H1 (cell line): ENCODE data around the gene ITGA5. TPM values are rescaled to one million over a fixed set of nuclear protein-coding genes. Genes with fewer than 3 reads are reported as not detected.

Experiments used
- CHD2 ChIP-seq: IDR thresholded peaks from 2 replicates; pipeline ENCODE4 v1.6.1; 2012; ENCODE audit warnings: low read length, improper control_type of control experiment
- CREB1 ChIP-seq: IDR thresholded peaks from 2 replicates; pipeline ENCODE4 v1.6.1; 2012; ENCODE audit warnings: inconsistent platforms
- CTBP2 ChIP-seq: IDR thresholded peaks from 2 replicates; pipeline ENCODE4 v1.7.0; 2011; ENCODE audit warnings: borderline replicate concordance, mild to moderate bottlenecking, moderate library complexity, mixed read lengths, low read length; ENCODE audit not compliant: insufficient read depth, insufficient read length
- EGR1 ChIP-seq: IDR thresholded peaks from 2 replicates; pipeline ENCODE4 v1.6.1; 2011; ENCODE audit warnings: low read depth, low read length, borderline replicate concordance
- KDM1A ChIP-seq: fragments of 200-600, 300-600 bp; sonication (generic); IDR thresholded peaks from 2 replicates; pipeline ENCODE4 v1.7.1; 2016; ENCODE audit warnings: mild to moderate bottlenecking, low read length, borderline replicate concordance
- KDM5A ChIP-seq: fragments of 200-600 bp; IDR thresholded peaks from 2 replicates; pipeline ENCODE4 v1.7.1; 2012; ENCODE audit warnings: mild to moderate bottlenecking, low read length, inconsistent platforms, mixed read lengths
- MAX ChIP-seq: IDR thresholded peaks from 2 replicates; pipeline ENCODE4 v1.6.1; 2012; ENCODE audit warnings: inconsistent platforms
- NANOG ChIP-seq: IDR thresholded peaks from 2 replicates; pipeline ENCODE4 v1.6.1; 2011; ENCODE audit warnings: low read length, low read depth, mild to moderate bottlenecking, inconsistent platforms; ENCODE audit not compliant: insufficient read depth, poor library complexity, severe bottlenecking
- PHF8 ChIP-seq: fragments of 200-600 bp; sonication (generic); conservative IDR thresholded peaks from 2 replicates; pipeline ENCODE4 v1.7.1; 2012; ENCODE audit warnings: low read depth, mild to moderate bottlenecking, inconsistent platforms, low read length, moderate library complexity
- POLR2A ChIP-seq, 2 experiments: IDR thresholded peaks; 1 replicate in 1 of 2; 2 replicates in 1 of 2; pipeline ENCODE4 v1.6.1; 2011; ENCODE audit warnings: low read depth in 2 of 2, low read length in 2 of 2, mild to moderate bottlenecking in 2 of 2; ENCODE audit errors: control extremely low read depth in 1 of 2
- RFX5 ChIP-seq: IDR thresholded peaks from 2 replicates; pipeline ENCODE4 v1.6.1; 2011; ENCODE audit warnings: low read depth, low read length, improper control_type of control experiment, borderline replicate concordance
- SIN3A ChIP-seq, 2 experiments: IDR thresholded peaks in 1 of 2; conservative IDR thresholded peaks in 1 of 2; 2 replicates each; pipeline ENCODE4 v1.6.1; 2011 to 2012; ENCODE audit warnings: low read length in 2 of 2, improper control_type of control experiment in 1 of 2, low read depth in 1 of 2, mild to moderate bottlenecking in 1 of 2
- SUZ12 ChIP-seq: fragments of 200-600 bp; sonication (generic); IDR thresholded peaks from 2 replicates; pipeline ENCODE4 v1.6.1; 2012; ENCODE audit warnings: mild to moderate bottlenecking, inconsistent platforms, low read length, moderate library complexity, mixed read lengths
- TAF1 ChIP-seq: IDR thresholded peaks from 2 replicates; pipeline ENCODE4 v1.6.1; 2011; ENCODE audit warnings: mild to moderate bottlenecking, low read depth, low read length
- TAF7 ChIP-seq: optimal IDR thresholded peaks from 2 replicates; pipeline ENCODE3; 2011; ENCODE audit warnings: low read depth, mild to moderate bottlenecking, inconsistent platforms, low read length, moderate library complexity, borderline replicate concordance
- TBP ChIP-seq: IDR thresholded peaks from 2 replicates; pipeline ENCODE4 v1.6.1; 2011; ENCODE audit warnings: low read depth, low read length, improper control_type of control experiment
- polyA plus RNA-seq, 7 experiments: library from polyadenylated mRNA; depleted of rRNA in 3 of 7; stranded (reverse) in 5 of 7; unstranded in 2 of 7; fragments of >200 nt in 5 of 7; fragments of 200-250 nt in 2 of 7; gene quantifications; 1 replicate in 5 of 7; 2 replicates in 1 of 7; 4 replicates in 1 of 7; pipeline versions ENCODE4 v1.2.1 to v1.2.3, GENCODE V29; 2011 to 2013; ENCODE audit warnings: missing spikeins in 2 of 7, mixed read lengths in 2 of 7
- total RNA-seq: library from RNA; stranded (reverse); fragmentation: NEBNext Ultra II Directional; extraction: Animal tissue kit (Norgen Biotek cat#: 25700); gene quantifications from 2 replicates; pipeline ENCODE4 v1.2.1, GENCODE V29; 2021
- TF ChIP-seq, protein P1 (sequence below): IDR thresholded peaks from 2 replicates; pipeline ENCODE4 v1.6.1; 2011; ENCODE audit warnings: low read depth, mild to moderate bottlenecking, low read length; ENCODE audit not compliant: insufficient read depth

The ITGA5 gene
- total and polyA plus RNA-seq, 2 of the 8 experiments (the other 6 are each of a cell fraction or from before 2014, with no cell fraction given) = 11.6 to 19.4 TPM

GRCh38 chr12:54358945-54359761, 59.9 kb downstream of the ITGA5 start (continued):
- TF ChIP-seq SUZ12 (no peak), KDM5A (no peak), CTBP2 (peak; percentile 60), TBP (0 out of 2 replicates have a peak, but pooled peaks have one; percentile 37), CHD2 (peak; percentile 93), MAX (peak; percentile 11; the same call in 1 of the 2 replicates), CREB1 (peak; percentile 72), NANOG (peak; percentile 90), RFX5 (0 out of 2 replicates have a peak, but pooled peaks have one; percentile 30), POLR2A (IDR thresholded peaks at IDR 0.05; ENCODE audit: control extremely low read depth in 1 of 2, low read depth in 2 of 2, low read length in 2 of 2) (0 out of 3 replicates have a peak, but pooled peaks of 1 of the 2 experiments have one; percentile 8), TAF1 (peak; percentile 18; the same call in 1 of the 2 replicates), EGR1 (peak; percentile 46; the same call in 1 of the 2 replicates), TAF7 (no peak), SIN3A (conservative IDR thresholded peaks at IDR 0.05 in 1 of 2, IDR thresholded peaks at IDR 0.05 in 1 of 2; ENCODE audit: low read depth in 1 of 2, low read length in 2 of 2) (peak; percentile 85 to 96; a peak in 3 of 4 replicates), KDM1A (0 out of 2 replicates have a peak, but pooled peaks have one; percentile 37), PHF8 (no peak)
- TF ChIP-seq, protein P1, sequence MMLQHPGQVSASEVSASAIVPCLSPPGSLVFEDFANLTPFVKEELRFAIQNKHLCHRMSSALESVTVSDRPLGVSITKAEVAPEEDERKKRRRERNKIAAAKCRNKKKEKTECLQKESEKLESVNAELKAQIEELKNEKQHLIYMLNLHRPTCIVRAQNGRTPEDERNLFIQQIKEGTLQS = no peak
